GM10266 (cell line): Measurements from ENCODE around the gene CCDC33.

ENCODE experiments used
- DNase-seq: peaks from one replicate; pipeline ENCODE4 v3.0.0; 2012; ENCODE audit errors: extremely low spot score
- CTCF ChIP-seq: IDR thresholded peaks from 2 replicates; pipeline ENCODE4 v1.5.1; 2012; ENCODE audit warnings: mild to moderate bottlenecking, low read depth; ENCODE audit not compliant: control insufficient read depth, insufficient read depth; ENCODE audit errors: missing control alignments

CCDC33 gene

GRCh38 chr15:74222240-74223119 lies 13.6 kb upstream of the CCDC33 start:
- DNase-seq: no peak
- TF ChIP-seq CTCF: no peak

GRCh38 chr15:74225928-74226327 lies 10.2 kb upstream of the CCDC33 start:
- TF ChIP-seq CTCF: no peak
- DNase-seq: no peak

- DNase-seq: no peak
- TF ChIP-seq CTCF: no peak
Observed at GRCh38 chr15:74226761-74227540, 9.2 kb upstream of the CCDC33 start.

- no peak for TF ChIP-seq CTCF
- no peak for DNase-seq
Observed at GRCh38 chr15:74227968-74228722, 8.0 kb upstream of the CCDC33 start.

- no peak for DNase-seq
- no peak for TF ChIP-seq CTCF
Observed at GRCh38 chr15:74228723-74229081, 7.4 kb upstream of the CCDC33 start.

GRCh38 chr15:74229686-74230085 lies 6.4 kb upstream of the CCDC33 start:
- DNase-seq: no peak
- TF ChIP-seq CTCF: no peak

GRCh38 chr15:74231475-74231874 lies 4.7 kb upstream of the CCDC33 start:
- no peak for TF ChIP-seq CTCF
- DNase-seq: no peak
